Left renal cortex interstitium (tissue), 4 donors: ENCODE measurements around the gene BBX. TPM values are rescaled to one million over a fixed set of nuclear protein-coding genes. Genes with fewer than 3 reads are reported as not detected.
"Not testable (repeated sequence)": the region's sequence is repeated elsewhere in the genome, so short reads cannot be mapped to it uniquely, and the experiment has no call there.

Experiments used
- DNase-seq, 4 donors: peaks; one replicate each; pipeline ENCODE4 v3.0.0-alpha.2; 2013; ENCODE audit warnings: low read depth in 4 of 4, low spot score in 2 of 4, missing footprints in 1 of 4
- polyA plus RNA-seq, 4 donors: library from polyadenylated mRNA; unstranded; fragments of 120-200 nt; gene quantifications; one replicate each; pipeline ENCODE4 v1.2.1, GENCODE V29; 2013; ENCODE audit not compliant: insufficient read length in 4 of 4

The BBX gene
- polyA plus RNA-seq, 4 donors, result 51.5 to 72.2 (median 67.6) TPM

DNA sequence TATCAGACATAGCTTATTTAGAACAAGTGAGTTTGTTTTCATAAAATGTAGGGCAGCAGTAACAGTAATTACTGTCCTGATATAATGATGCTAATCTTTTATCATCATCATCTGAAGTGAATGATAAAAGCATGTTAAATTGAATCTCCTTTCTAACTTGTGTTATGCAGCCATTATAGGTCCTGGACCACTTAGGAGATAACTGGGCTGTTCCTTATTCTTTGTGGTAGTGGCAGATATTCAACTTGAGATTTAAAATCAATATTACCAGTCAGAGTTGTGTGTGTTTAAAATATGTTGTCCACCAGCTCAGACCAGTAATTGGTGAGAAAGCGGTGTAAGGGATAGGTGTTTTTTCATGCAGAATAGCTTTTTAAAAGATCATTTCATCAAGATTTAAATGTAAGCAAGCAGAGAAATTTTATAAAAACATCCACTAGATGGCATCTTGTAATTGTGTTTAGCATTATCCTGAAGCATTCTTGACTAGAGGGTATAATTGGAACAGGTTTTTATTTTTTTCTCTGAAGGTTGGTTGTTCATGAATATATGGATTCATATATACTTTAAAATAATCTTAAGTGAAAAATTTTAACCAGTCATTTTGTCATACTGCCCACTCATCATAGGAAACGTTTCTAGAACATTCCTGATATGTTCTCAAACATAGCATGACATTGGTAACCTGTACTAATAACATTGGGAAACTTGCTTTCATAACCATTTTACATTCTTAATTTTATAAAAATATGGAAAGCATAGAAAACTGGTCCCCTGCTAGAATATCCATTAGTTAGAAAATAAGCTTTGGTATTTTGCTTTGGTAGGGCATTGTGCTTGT lies 153.9 kb downstream of the BBX start:
- no peak for DNase-seq

DNA sequence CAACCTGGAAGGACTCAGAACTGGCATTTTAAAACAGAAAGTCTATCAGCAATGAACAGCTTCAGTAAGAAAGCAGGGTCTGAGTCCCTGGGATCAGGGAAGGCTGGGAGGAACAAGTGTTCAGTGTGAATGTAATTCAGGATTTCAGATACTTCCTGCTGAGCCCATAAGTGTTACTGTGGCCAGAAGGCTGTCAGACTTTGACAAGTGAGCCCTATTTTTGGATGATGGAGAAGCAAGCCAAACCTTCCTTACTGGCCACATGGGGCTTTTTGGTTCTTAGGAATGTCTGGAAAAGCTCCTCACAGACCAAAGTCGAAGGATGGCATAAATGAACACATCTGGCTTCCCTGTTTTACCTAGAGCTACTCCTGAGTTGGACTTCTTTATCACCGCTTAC lies 157.2 kb downstream of the BBX start:
- DNase-seq, result no peak

DNA sequence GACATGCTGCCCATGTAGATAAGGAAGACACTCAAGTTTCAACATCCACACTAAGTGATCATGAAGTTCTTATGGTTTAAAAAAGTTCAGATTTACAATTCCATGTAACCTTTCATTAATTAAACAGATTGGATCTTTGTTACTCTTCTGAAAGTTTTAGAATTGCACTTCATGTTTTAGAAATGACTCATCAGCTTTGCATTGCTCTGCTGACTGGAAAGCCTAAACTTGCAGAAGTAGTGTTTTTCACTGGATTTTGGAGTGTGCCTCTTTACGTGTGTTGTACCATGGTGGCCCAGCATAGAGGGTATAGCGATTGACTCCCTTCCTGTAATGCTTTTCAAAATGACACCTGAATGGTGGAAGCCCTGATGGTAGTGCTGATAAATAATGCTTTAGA lies 157.9 kb downstream of the BBX start:
- no peak for DNase-seq

DNA sequence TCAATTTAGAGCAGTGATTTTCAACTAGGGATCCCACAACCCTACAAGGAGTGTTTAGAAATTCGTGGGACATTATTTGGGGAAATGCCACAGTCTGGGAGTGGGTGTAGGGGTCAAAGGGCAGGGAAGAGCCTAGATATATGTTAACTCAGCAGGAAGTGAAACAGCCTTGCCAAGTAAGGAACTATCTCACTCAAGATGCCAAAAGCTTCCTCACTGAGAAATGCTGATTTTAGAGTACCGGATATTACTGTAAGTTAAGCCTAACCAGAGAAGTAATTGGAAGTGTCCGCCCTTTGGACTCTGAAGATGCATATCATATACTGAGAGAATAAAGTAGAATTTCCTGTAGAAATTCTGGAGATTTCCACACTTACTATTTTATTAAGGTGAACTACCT lies 158.6 kb downstream of the BBX start:
- no peak for DNase-seq

DNA sequence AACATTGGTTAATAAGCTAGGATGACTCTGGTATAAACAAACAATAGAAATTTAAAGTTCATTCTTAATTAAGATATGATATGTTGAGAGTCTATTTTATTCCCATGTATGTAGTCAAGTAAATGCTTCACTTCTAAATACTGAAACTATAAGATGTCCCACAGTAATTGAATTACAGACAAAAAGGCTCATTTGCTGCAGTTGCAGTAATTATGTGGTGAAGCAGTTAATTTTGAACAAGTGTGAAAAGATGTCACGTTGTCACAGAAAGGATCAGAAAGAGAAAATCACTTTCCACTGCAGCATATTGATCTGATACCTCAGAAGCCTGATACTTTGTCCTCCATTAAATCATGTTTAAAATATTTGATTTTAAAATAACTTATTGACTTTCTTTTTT lies 159.8 kb downstream of the BBX start:
- DNase-seq, result no peak

DNA sequence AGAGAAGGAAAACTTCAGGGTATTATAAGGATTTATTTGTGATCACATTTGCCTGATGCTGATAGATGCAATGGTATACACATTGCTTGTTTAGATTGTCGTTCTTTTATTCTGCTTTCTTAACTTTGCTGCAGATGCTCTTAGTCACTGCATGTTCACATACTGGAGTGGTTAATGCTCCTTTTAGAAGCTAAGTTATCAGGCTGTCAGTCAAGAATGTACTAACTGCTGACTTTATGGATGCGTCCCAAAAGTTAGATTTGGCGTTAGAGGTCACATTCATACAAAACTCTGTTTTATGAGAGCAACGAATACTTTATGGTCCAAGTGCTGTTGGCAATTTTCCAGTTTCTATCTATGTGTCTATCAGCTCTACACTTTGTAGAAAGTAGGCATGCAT lies 160.7 kb downstream of the BBX start:
- no peak for DNase-seq

DNA sequence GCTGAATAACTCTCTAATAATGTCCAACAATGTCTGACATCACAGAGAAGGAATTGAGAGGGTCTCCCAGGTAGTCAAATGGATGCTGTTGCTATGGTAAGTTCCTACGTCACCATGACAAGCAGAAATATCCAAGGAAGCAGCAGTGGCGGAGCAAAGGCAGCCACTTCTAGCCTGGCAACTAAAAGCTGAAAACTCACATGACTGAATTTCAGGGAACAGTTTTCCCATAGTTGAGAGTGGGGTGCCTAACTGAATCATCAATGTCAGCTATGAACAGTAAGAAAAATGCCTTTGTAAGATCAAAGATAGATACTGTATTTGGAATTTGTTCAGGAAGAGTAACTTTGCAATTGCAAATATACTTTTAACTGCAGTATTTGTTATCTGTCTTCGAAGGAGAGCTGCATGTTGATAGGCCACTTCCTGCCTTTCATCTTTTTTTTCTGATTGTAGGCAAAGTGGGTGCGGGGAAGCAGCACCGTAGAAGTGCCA lies 161.7 kb downstream of the BBX start:
- DNase-seq, result no peak

DNA sequence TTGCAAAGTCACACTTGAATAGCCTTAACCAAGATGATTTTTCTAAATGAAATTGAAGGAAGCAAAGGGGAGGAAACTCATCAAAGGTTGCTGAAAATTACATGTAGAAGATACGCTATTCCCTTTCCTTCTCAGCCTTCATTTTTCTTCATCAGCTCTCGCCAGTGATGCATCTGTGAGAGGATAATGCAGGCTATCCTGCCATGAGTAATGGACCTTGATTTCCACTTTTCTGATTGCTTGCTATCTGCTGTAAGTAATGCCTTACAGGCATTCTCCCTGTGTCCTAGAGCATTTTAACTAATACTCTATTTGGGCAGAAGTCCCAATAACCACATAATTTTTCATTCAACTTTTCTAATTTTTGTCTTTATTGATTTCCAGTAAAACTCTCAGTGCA lies 162.6 kb downstream of the BBX start:
- no peak for DNase-seq

DNA sequence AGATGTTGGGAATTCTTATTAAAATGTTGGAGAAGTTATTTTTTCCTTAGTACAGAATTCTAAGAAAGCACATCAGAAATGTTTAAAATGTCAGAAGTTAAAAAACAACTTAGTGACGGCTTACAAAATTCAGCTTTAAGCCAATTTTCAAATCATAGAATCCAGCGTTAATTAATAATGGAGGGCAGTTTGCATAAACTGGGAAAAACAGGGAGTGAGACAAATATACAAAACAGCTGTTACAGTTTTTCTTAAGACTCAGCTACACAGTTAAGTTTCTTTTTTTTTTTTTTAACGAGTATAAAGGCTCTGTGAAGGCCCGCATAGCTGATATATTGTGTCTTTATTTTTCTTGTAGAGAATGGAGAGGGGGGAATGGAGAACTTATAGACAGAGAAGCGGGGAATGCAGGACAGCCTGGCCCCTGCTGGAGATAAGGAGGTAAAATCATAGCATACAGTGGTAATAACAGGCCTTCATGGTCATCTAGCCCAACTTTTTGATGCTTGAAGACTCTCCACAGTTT lies 164.4 kb downstream of the BBX start:
- DNase-seq, result no peak

DNA sequence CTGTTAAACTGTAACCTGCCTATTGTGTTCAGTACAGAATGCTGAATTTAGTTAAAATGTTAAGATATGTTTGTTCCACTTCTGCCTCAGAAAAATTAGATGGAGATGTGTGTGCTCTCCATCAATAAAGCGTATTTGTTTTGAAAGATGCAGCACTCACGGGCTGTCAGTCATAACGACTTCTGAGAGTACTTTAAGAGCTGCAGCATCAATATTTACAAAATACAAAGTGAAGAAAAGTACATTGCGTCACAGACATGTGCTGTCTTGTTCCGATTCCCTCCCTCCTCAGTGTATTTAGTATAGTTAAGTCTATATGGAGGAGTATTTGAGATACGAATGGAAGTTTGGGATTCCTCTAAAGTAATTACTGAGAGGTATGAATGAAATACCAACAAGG lies 166.6 kb downstream of the BBX start:
- DNase-seq, result no peak

DNA sequence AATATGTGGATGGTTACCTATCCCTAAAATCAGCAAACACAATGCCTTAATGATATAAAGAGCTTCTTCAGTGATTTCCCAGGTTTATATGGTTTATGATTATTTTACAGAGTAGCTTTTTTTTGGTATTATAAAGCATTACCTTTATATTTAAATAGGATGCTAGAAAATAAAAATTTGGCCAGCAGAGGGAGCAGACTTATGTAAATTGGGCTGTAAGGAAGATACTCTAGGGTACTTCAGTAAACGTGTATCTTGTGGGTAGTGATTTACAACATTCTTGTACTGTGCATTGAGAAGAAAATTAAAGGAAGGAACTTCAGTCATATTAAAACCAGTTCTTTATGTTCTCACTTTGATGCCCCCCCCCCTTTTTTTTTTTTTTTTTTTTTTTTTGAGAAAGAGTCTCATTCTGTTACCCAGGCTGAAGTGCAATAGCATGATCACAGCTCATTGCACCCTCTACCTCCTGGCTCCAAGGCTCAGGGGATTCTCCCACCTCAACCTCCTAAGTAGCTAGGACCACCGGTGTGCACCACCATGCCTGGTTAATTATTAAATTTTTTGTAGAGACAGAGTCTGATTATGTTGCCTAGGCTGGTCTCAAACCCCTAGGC lies 167.9 kb downstream of the BBX start:
- peak in 1 of 4 donors; percentile 41 for DNase-seq

DNA sequence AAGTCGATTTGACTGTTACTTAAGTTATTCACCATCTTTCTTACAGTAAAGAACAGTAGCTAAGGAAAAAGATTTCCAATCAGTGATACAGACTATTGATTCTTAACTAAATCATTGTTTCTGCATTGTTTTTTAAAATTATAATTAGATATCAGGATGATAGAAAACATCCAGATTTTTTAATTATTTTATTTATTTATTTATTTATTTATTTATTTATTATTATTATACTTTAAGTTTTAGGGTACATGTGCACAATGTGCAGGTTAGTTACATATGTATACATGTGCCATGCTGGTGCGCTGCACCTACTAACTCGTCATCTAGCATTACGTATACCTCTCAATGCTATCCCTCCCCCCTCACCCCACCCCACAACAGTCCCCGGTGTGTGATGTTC lies 169.2 kb downstream of the BBX start:
- DNase-seq, result not testable (repeated sequence)

DNA sequence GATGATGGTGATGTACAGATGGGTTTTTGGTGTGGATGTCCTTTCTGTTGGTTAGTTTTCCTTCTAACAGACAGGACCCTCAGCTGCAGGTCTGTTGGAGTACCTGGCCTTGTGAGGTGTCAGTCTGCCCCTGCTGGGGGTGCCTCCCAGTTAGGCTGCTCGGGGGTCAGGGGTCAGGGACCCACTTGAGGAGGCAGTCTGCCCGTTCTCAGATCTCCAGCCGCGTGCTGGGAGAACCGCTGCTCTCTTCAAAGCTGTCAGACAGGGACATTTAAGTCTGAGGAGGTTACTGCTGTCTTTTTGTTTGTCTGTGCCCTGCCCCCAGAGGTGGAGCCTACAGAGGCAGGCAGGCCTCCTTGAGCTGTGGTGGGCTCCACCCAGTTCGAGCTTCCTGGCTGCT lies 174.6 kb downstream of the BBX start:
- not testable (repeated sequence) for DNase-seq

DNA sequence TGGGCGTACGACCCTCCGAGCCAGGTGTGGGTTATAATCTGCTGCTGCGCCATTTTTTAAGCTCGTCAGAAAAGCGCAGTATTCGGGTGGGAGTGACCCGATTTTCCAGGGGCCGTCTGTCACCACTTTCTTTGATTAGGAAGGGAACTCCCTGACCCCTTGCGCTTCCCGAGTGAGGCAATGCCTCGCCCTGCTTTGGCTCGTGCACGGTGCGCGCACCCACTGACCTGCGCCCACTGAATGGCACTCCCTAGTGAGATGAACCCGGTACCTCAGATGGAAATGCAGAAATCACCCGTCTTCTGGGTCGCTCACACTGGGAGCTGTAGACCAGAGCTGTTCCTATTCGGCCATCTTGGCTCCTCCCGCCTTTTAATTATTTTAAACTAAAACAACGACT lies 175.1 kb downstream of the BBX start:
- not testable (repeated sequence) for DNase-seq

DNA sequence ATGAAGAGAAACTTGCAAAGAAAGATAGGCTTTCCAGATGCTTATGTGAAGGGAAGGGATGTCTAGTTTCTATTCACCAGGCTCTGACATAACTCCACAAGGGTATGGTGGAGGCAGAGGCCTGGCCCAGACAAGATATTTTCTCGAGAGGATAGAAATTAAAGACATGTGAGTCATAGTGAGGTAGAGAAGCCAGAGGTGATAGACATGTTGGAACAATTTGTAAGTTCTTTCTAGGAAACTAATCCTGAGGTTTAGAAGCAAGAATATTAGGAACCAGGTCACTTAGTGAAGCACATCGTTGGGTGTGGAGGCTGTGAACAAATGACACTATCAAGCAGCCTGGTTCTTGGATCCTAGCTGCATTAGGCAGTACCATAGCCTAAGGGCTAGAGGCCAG lies 176.9 kb downstream of the BBX start:
- no peak for DNase-seq

DNA sequence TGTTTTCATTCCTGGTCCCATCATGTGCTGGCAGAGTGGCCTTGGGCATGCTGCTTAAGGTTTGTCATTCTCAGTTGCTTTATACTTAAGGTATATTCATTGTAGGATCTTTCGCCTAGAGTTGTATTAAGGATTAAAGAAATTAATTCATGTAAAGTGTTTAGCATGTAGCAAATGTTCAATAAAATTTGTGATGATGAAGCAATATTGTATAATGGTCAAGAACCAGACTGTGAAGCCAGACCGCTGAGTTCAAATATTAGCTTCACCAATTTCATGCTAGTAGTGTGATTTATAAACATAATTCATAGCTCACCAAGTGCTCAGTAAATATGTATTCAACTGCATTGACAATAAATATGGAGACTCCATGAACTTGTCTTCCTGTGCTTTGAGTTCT lies 178.5 kb downstream of the BBX start:
- no peak for DNase-seq

DNA sequence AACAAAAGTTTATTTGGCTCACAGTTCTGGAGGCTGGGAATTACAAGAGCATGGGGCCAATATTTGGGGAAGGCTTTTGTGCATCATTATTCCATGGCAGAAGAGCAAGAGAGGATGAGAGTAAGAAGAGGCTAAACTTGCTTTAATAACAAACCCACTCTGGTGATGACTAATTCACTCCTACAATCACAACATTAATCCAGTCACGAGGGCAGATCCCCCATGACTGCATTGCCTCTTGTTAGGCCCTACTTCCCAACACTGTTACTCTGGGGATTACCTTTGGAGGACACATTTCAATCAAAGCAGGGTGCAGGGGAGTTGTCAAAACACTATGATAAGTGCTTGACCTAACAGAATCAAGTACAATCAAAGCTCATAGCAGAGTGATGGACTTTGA lies 181.7 kb downstream of the BBX start:
- no peak for DNase-seq

DNA sequence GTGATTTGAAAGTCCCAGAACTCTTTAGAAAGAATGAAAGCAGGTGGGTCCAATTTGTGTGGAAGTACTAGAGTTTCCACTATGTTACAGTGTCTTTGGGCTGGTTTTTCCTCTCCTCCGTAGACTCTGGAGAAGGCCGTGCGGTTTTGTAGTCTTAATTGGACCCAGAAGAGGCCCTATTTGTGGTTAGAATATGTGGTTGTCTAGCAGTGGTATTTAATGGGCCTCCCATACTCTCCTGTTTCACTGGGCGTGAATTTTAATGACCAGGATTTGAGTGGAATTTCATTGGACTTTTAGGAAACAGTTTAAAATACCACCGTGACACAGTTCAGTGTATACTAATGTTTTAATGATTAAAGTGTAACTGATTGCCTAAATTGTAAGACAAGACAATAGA lies 182.3 kb downstream of the BBX start:
- DNase-seq, result no peak

DNA sequence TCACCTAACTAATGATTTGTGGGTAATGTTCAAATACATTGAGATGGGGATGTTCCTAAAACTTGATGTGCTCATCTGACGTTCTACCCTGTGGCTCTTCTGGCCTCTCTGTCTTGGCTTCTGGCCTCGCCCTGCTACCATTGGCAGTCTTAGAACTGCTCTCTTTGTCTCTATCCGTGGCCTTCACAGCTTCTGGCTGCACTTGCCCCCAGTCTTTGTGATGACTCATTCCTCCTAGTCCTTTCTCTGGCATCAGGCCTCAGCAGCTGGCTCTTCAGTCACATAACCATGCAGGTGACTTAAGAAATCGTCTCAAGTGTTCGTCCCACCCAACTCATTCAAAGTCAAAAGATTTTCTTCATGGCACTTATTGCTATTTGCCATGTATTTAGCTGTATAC lies 188.1 kb downstream of the BBX start:
- no peak for DNase-seq

DNA sequence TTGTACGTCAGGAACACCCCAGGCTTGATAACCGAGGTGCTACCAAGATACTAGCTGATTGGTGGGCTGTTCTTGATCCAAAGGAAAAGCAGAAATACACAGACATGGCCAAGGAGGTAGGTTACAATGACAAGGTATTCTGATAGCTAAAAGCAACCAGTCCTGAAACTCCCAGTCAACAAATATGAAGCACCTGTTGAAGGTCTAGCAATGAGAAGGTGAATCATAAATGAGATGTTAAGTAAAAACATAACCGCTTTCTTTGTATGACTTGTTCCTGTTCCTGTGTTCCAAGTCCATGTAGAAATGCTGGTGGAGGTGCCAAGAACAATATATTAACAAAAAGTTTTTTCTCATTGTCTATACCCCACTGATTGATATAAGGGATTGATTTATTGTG lies 194.0 kb downstream of the BBX start:
- no peak for DNase-seq

DNA sequence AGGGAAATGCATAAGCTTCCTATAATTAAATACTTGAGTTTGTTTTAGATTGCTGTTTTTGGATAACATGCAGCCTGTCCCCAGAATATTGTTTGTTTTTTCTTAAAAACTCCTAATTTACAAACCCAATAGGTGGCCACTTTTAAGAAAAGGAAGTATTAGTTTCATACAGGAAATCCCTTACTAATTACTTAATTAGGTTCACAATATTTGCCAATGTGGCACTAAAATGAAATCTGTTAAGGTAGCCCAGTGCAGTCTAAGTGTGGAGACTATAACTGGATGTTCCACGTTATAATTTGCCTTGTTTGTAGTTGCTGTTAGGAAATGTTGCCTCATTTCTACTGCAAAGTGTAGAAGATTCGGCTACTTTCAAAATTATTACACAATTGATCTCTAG lies 195.8 kb downstream of the BBX start:
- no peak for DNase-seq

DNA sequence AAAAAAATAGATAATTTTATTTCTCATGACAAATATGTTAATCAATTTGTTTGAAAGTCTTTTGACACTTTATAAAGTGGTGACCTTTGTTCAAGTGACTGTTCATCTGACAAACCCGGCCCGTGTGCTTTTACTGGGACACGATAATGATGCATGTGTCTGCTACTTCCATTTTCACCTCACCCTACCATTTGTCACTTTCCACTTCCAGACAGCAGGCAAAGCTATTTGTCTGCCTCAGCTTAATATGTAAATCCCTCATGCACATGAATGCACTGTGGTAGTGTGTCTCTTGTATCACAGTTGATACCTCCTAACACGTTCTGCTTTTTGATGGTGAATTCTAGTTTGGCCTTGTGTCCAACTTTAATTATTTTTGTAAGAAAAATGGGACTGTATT lies 204.3 kb downstream of the BBX start:
- no peak for DNase-seq
